Measurements from ENCODE around the gene DNAH14. TPM values are rescaled to one million over a fixed set of nuclear protein-coding genes. Genes with fewer than 3 reads are reported as not detected.

Gene DNAH14
- total RNA-seq, 1 experiment from 2014 or later, result not detected

- no peak for DNase-seq (ENCODE audit: low spot score)
Observed at GRCh38 chr1:225406976-225407725, 477.7 kb downstream of the DNAH14 start.

- no peak for DNase-seq (ENCODE audit: low spot score)
Observed at GRCh38 chr1:225407755-225408154, 478.3 kb downstream of the DNAH14 start.

GRCh38 chr1:225408249-225408648, 478.8 kb downstream of the DNAH14 start:
- no peak for DNase-seq (ENCODE audit: low spot score)

- no peak for DNase-seq (ENCODE audit: low spot score)
Observed at GRCh38 chr1:225409051-225409450, 479.6 kb downstream of the DNAH14 start.

- no peak for DNase-seq (ENCODE audit: low spot score)
Observed at GRCh38 chr1:225410036-225410435, 480.6 kb downstream of the DNAH14 start.

- DNase-seq (ENCODE audit: low spot score), result no peak
Observed at GRCh38 chr1:225412321-225412720, 482.8 kb downstream of the DNAH14 start.

GRCh38 chr1:225412803-225413351, 483.4 kb downstream of the DNAH14 start:
- DNase-seq (ENCODE audit: low spot score), result no peak

GRCh38 chr1:225413708-225414375, 484.4 kb downstream of the DNAH14 start:
- DNase-seq (ENCODE audit: low spot score), result no peak

GRCh38 chr1:225415307-225415706, 485.8 kb downstream of the DNAH14 start:
- no peak for DNase-seq (ENCODE audit: low spot score)

GRCh38 chr1:225415967-225416745, 486.7 kb downstream of the DNAH14 start:
- DNase-seq (ENCODE audit: low spot score), result no peak

GRCh38 chr1:225418059-225418458, 488.6 kb downstream of the DNAH14 start:
- no peak for DNase-seq (ENCODE audit: low spot score)

GRCh38 chr1:225418598-225418997, 489.1 kb downstream of the DNAH14 start:
- DNase-seq (ENCODE audit: low spot score), result no peak

- no peak for DNase-seq (ENCODE audit: low spot score)
Observed at GRCh38 chr1:225422031-225422605, 492.6 kb downstream of the DNAH14 start.

GRCh38 chr1:225422795-225423517, 493.5 kb downstream of the DNAH14 start:
- DNase-seq (ENCODE audit: low spot score), result no peak

- DNase-seq (ENCODE audit: low spot score), result no peak
Observed at GRCh38 chr1:225423518-225423855, 494.0 kb downstream of the DNAH14 start.

- DNase-seq (ENCODE audit: low spot score), result peak; percentile 76
Observed at GRCh38 chr1:225424562-225425200, 495.2 kb downstream of the DNAH14 start.

- peak; percentile 75 for DNase-seq (ENCODE audit: low spot score)
Observed at GRCh38 chr1:225425201-225425786, 495.8 kb downstream of the DNAH14 start.

GRCh38 chr1:225426395-225427234, 497.1 kb downstream of the DNAH14 start:
- DNase-seq (ENCODE audit: low spot score), result no peak
